ENCODE measurements around the gene FRMPD4. TPM values are rescaled to one million over a fixed set of nuclear protein-coding genes. Genes with fewer than 3 reads are reported as not detected.

The FRMPD4 gene
- total RNA-seq, 4 donors from 2014 or later = under 0.01 to 0.39 (median 0.30) TPM; not detected in 1

GRCh38 chrX:12548341-12548740 lies 410.1 kb downstream of the FRMPD4 start:
- Histone ChIP-seq H3K27ac (no peak overlapping the region), H3K4me3 (no peak overlapping the region), H3K4me1 (no peaks in the 10 kb centered on the region), H3K9me3 (no peaks in the 10 kb centered on the region), H3K36me3 (no peaks in the 10 kb centered on the region), H3K27me3 (no peaks in the 10 kb centered on the region)
- DNase-seq (ENCODE audit: low spot score in 2 of 2) = no peak
- WGBS, 2 donors = 79 to 90% methylated on average over 3 of the region's 3 CpGs
- TF ChIP-seq POLR2A (IDR thresholded peaks at IDR 0.05) (no peak), EP300 (IDR thresholded peaks at IDR 0.05) (no peak)
- TF ChIP-seq, protein P1, sequence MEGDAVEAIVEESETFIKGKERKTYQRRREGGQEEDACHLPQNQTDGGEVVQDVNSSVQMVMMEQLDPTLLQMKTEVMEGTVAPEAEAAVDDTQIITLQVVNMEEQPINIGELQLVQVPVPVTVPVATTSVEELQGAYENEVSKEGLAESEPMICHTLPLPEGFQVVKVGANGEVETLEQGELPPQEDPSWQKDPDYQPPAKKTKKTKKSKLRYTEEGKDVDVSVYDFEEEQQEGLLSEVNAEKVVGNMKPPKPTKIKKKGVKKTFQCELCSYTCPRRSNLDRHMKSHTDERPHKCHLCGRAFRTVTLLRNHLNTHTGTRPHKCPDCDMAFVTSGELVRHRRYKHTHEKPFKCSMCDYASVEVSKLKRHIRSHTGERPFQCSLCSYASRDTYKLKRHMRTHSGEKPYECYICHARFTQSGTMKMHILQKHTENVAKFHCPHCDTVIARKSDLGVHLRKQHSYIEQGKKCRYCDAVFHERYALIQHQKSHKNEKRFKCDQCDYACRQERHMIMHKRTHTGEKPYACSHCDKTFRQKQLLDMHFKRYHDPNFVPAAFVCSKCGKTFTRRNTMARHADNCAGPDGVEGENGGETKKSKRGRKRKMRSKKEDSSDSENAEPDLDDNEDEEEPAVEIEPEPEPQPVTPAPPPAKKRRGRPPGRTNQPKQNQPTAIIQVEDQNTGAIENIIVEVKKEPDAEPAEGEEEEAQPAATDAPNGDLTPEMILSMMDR (IDR thresholded peaks at IDR 0.05) = no peak

DNA sequence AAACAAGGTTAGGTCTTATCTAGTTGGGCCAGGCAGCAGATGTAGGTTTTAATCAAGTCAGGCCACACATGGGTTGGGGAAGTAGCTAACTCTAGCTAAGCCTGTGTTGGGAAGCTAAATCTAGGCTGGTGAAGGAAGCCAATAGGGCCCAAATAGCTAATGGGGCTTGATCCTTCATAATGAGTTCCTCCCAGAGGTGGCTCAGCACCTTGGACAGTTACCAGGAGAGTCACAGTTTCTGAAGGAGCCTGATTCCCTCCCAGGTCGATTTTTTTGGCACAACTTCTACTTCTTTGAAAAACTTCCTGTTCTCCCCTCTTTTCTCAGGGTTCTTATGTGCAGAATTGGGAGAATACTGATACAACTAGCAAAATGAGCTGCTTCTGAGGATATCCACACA lies 410.5 kb downstream of the FRMPD4 start:
- 0 to 11% methylated on average over 1 of the region's 1 CpG for WGBS, 2 donors
- Histone ChIP-seq H3K36me3 (no peaks in the 10 kb centered on the region), H3K4me3 (no peak overlapping the region)

GRCh38 chrX:12554206-12554605 lies 415.9 kb downstream of the FRMPD4 start:
- TF ChIP-seq, protein P1 (IDR thresholded peaks at IDR 0.05) = no peak
- TF ChIP-seq EP300 (IDR thresholded peaks at IDR 0.05) (no peak), POLR2A (IDR thresholded peaks at IDR 0.05) (no peak)
- no peak overlapping the region for H3K4me3 ChIP-seq
- no peaks in the 10 kb centered on the region for H3K4me1 ChIP-seq
- H3K9me3 ChIP-seq = no peaks in the 10 kb centered on the region
- no peaks in the 10 kb centered on the region for H3K36me3 ChIP-seq
- no peak overlapping the region for H3K27ac ChIP-seq
- DNase-seq (ENCODE audit: low spot score in 2 of 2) = no peak
- peaks cover 0 to 6% of the 10 kb centered on the region in 2 donors for H3K27me3 ChIP-seq

More for the DNA sequence above, 410.5 kb downstream of the FRMPD4 start:
- DNase-seq (ENCODE audit: low spot score in 2 of 2) = no peak
- H3K9me3 ChIP-seq = no peaks in the 10 kb centered on the region
- no peaks in the 10 kb centered on the region for H3K27me3 ChIP-seq
- no peak overlapping the region for H3K27ac ChIP-seq
- H3K4me1 ChIP-seq = no peaks in the 10 kb centered on the region
- TF ChIP-seq EP300 (IDR thresholded peaks at IDR 0.05) (no peak), POLR2A (IDR thresholded peaks at IDR 0.05) (no peak)
- TF ChIP-seq, protein P1 (IDR thresholded peaks at IDR 0.05) = no peak

GRCh38 chrX:12563121-12563520 lies 424.8 kb downstream of the FRMPD4 start:
- Histone ChIP-seq H3K36me3 (no peaks in the 10 kb centered on the region), H3K4me1 (no peaks in the 10 kb centered on the region), H3K27ac (no peak overlapping the region), H3K9me3 (no peaks in the 10 kb centered on the region), H3K27me3 (no peaks in the 10 kb centered on the region), H3K4me3 (no peak overlapping the region)
- WGBS, 2 donors = 87 to 90% methylated on average over 1 of the region's 1 CpG
- no peak for TF ChIP-seq POLR2A (IDR thresholded peaks at IDR 0.05)
- TF ChIP-seq EP300 (IDR thresholded peaks at IDR 0.05) = no peak
- TF ChIP-seq, protein P1 (IDR thresholded peaks at IDR 0.05) = no peak
- DNase-seq (ENCODE audit: low spot score in 2 of 2) = no peak

DNA sequence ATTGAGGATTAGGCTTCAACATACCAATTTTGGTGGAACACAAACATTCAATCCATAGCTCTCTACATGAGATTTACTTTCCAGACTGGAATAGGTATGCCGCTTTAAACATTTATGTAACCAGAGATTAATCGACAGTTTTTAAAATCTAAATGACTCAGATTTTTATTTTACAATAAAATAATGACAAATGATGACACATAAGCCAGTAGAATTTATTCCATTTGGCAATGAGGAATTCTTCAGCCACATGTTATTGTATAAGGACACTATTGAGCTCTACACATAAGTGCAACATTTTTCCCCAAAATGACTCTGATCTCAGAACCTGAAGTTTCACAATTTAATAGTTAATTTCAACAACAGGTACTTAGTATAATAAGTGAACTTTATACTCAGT lies 425.9 kb downstream of the FRMPD4 start:
- no peaks in the 10 kb centered on the region for H3K4me1 ChIP-seq
- no peak overlapping the region for H3K4me3 ChIP-seq
- H3K9me3 ChIP-seq = no peaks in the 10 kb centered on the region
- TF ChIP-seq, protein P1 (IDR thresholded peaks at IDR 0.05) = no peak
- TF ChIP-seq POLR2A (IDR thresholded peaks at IDR 0.05) (no peak), EP300 (IDR thresholded peaks at IDR 0.05) (no peak)
- WGBS, 2 donors = 84 to 92% methylated on average over 2 of the region's 2 CpGs
- no peak overlapping the region for H3K27ac ChIP-seq
- no peaks in the 10 kb centered on the region for H3K27me3 ChIP-seq
- no peaks in the 10 kb centered on the region for H3K36me3 ChIP-seq
- no peak for DNase-seq (ENCODE audit: low spot score in 2 of 2)

Data from tibial nerve (tissue), 4 donors.